NB4 (cell line): ENCODE data around the gene KHNYN.

Experiments
- CTCF ChIP-seq: IDR thresholded peaks from one replicate; pipeline ENCODE4 v1.5.1; 2012; ENCODE audit warnings: low read depth, low read length
- MAX ChIP-seq: IDR thresholded peaks from 2 replicates; pipeline ENCODE4 v1.6.1; 2011; ENCODE audit warnings: low read depth, low read length
- MYC ChIP-seq: IDR thresholded peaks from 2 replicates; pipeline ENCODE4 v1.6.1; 2011; ENCODE audit warnings: low read depth, low read length
- POLR2A ChIP-seq: IDR thresholded peaks from 2 replicates; pipeline ENCODE4 v1.6.1; 2011; ENCODE audit warnings: mild to moderate bottlenecking; ENCODE audit not compliant: insufficient read length; ENCODE audit errors: extremely low read depth

- TF ChIP-seq POLR2A = peak; percentile 85
- TF ChIP-seq CTCF = no peak
- TF ChIP-seq MYC = peak; percentile 55
- peak; percentile 81 for TF ChIP-seq MAX
Observed at GRCh38 chr14:24442240-24443052, 12.7 kb downstream of the KHNYN start, which contains the start of gene SDR39U1.
